Gastrocnemius medialis (tissue), 4 donors: ENCODE data around the gene PNMA1. TPM values are rescaled to one million over a fixed set of nuclear protein-coding genes. Genes with fewer than 3 reads are reported as not detected.
A peak's percentile ranks its signal among the peaks of the same experiment; 100 is the strongest.

ENCODE experiments used
- ATAC-seq, 2 donors: fragments of 150-250 bp; one replicate each; pipeline ENCODE4 v1.9.1; 2016
- DNase-seq, 2 donors: peaks; one replicate each; pipeline ENCODE4 v3.0.0-alpha.2; 2019
- H3K27ac ChIP-seq, 4 donors: fragments of 200-600 bp; sonication (generic); 1 replicate in 1 of 4; 2 replicates in 3 of 4; pipeline ENCODE4 v1.5.1; 2016 to 2018; ENCODE audit warnings: mild to moderate bottlenecking in 2 of 4, moderate library complexity in 1 of 4
- H3K27me3 ChIP-seq, 3 donors: fragments of 200-600 bp; sonication (generic) in 2 of 3; 1 replicate in 1 of 3; 2 replicates in 2 of 3; pipeline versions ENCODE4 v1.5.1 to v1.6.0; 2016 to 2019; ENCODE audit warnings: mild to moderate bottlenecking in 1 of 3, moderate library complexity in 1 of 3
- H3K36me3 ChIP-seq, 2 donors: fragments of 200-600 bp; sonication (generic) in 1 of 2; one replicate each; pipeline ENCODE4 v1.5.1; 2017 to 2018
- H3K4me1 ChIP-seq, 2 donors: fragments of 200-600 bp; sonication (generic) in 1 of 2; one replicate each; pipeline ENCODE4 v1.5.1; 2016 to 2017; ENCODE audit warnings: mild to moderate bottlenecking in 2 of 2
- H3K4me3 ChIP-seq, 4 donors: fragments of 200-600 bp; sonication (generic) in 3 of 4; 1 replicate in 1 of 4; 2 replicates in 3 of 4; pipeline ENCODE4 v1.5.1; 2016 to 2019; ENCODE audit warnings: mild to moderate bottlenecking in 2 of 4
- H3K9me3 ChIP-seq, 3 donors: fragments of 200-600 bp; sonication (generic) in 2 of 3; 1 replicate in 1 of 3; 2 replicates in 2 of 3; pipeline ENCODE4 v1.5.1; 2016 to 2019
- CTCF ChIP-seq, 5 experiments: fragments of 450-650 bp in 3 of 5; fragments of 200-600 bp in 2 of 5; sonication (generic) in 2 of 5; IDR thresholded peaks in 4 of 5; conservative IDR thresholded peaks in 1 of 5; 1 replicate in 4 of 5; 2 replicates in 1 of 5; pipeline ENCODE4 v1.5.1; 2016 to 2019; ENCODE audit warnings: antibody characterized with exemption in 5 of 5, mild to moderate bottlenecking in 3 of 5, moderate library complexity in 3 of 5
- POLR2A ChIP-seq, 2 donors: fragments of 450-650 bp; IDR thresholded peaks; one replicate each; pipeline ENCODE4 v1.6.1; 2017; ENCODE audit warnings: antibody characterized with exemption in 2 of 2, mild to moderate bottlenecking in 2 of 2, moderate library complexity in 2 of 2
- in situ Hi-C, 4 donors: fragments of 200-750 bp; cut with MboI; loops; one replicate each; pipeline versions ENCODE4 v1.15.0 to v1.8.0; 2017; ENCODE audit warnings: low sequenced_read_pairs in 4 of 4
- intact Hi-C: fragments of 100-400 bp; cut with DNase I; formaldehyde crosslinking; loops from one replicate; pipeline ENCODE4 v1.15.1; 2023; ENCODE audit warnings: low total_unique reads
- total RNA-seq, 4 donors: library from RNA; depleted of rRNA; stranded (reverse); fragments of >200 nt; gene quantifications; one replicate each; pipeline versions ENCODE4 v1.1.0 to v1.2.3, GENCODE V29; 2016

Gene PNMA1
- total RNA-seq, 4 donors from 2014 or later = 7.6 to 18.5 (median 8.8) TPM

GRCh38 chr14:73746520-73747378, 32.6 kb upstream of the PNMA1 start:
- Histone ChIP-seq H3K4me3 (no peak overlapping the region), H3K36me3 (no peaks in the 10 kb centered on the region), H3K27ac (peak overlapping the region; percentile 71 to 85 (median 80)), H3K27me3 (no peaks in the 10 kb centered on the region), H3K4me1 (peaks cover 93 to 100% of the 10 kb centered on the region in 2 donors), H3K9me3 (no peaks in the 10 kb centered on the region)
- TF ChIP-seq CTCF (IDR thresholded peaks at IDR 0.05 in 4 of 5, conservative IDR thresholded peaks at IDR 0.05 in 1 of 5) (peak in 3 of 5 experiments; percentile 18 to 29 (median 20)), POLR2A (IDR thresholded peaks at IDR 0.05) (no peak)
- DNase-seq (no peak), ATAC-seq (no peak)
- intact Hi-C loops = no loop called here
- in situ Hi-C loops = loop anchor here in 1 of 4 donors (10.0 kb wide), 1 partner anchor 48 kb away; no protein-coding TSS in a partner anchor

GRCh38 chr14:73745571-73746519, 31.7 kb upstream of the PNMA1 start:
- in situ Hi-C loops = loop anchor here in 1 of 4 donors (10.0 kb wide), 1 partner anchor 49 kb away; no protein-coding TSS in a partner anchor
- Histone ChIP-seq H3K27ac (peak overlapping the region; percentile 71 to 85 (median 80)), H3K4me1 (peaks cover 93 to 100% of the 10 kb centered on the region in 2 donors), H3K4me3 (no peak overlapping the region), H3K9me3 (no peaks in the 10 kb centered on the region), H3K27me3 (no peaks in the 10 kb centered on the region), H3K36me3 (no peaks in the 10 kb centered on the region)
- intact Hi-C loops = no loop called here
- DNase-seq (no peak), ATAC-seq (no peak)
- TF ChIP-seq CTCF (IDR thresholded peaks at IDR 0.05 in 4 of 5, conservative IDR thresholded peaks at IDR 0.05 in 1 of 5) = no peak
- TF ChIP-seq POLR2A (IDR thresholded peaks at IDR 0.05) = no peak

DNA sequence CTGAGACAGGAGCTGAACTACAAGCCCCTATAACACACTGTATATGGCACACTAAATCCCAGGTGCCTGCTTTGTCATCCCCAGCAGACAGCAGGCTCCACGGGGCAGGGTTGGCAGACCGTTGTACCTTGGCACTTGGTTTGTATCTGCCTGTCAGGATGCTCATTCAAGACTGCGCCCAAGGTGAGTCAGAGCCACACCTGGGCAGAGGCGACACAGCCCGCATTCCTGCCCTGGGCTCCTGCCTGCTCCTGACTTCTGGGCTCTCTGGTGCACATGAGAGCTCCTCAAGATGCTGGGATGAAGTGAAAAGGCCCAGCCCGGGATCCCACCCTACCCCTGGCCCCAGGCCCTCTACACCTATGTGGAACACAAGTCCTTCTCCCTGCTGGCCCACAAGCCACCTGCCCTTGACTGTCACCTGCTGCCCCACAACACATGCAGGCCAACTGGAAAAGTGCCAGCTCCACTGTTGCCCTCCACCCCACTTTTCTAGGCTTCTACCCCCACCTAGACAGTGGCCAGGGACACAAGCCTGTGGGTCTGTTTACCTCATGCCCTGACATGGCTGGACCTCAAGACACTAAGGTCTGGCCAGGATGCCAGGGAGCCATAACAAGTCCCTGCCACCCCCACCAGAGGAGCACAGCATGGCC, 30.8 kb upstream of the PNMA1 start:
- Histone ChIP-seq H3K4me1 (peaks cover 93 to 100% of the 10 kb centered on the region in 2 donors), H3K27ac (peak overlapping the region; percentile 71 to 85 (median 80)), H3K36me3 (no peaks in the 10 kb centered on the region), H3K27me3 (no peaks in the 10 kb centered on the region), H3K4me3 (no peak overlapping the region), H3K9me3 (no peaks in the 10 kb centered on the region)
- no peak for TF ChIP-seq CTCF (IDR thresholded peaks at IDR 0.05 in 4 of 5, conservative IDR thresholded peaks at IDR 0.05 in 1 of 5)
- no peak for TF ChIP-seq POLR2A (IDR thresholded peaks at IDR 0.05)
- DNase-seq = peak in 1 of 2 donors; percentile 58
- intact Hi-C loops (no loop called here), in situ Hi-C loops (loop anchor here in 1 of 4 donors (10.0 kb wide), 1 partner anchor 50 kb away; no protein-coding TSS in a partner anchor)
- ATAC-seq = peak; percentile 25 to 28

- peak overlapping the region; percentile 71 to 85 (median 80) for H3K27ac ChIP-seq
- intact Hi-C loops = no loop called here
- ATAC-seq (peak in 1 of 2 donors; percentile 26), DNase-seq (no peak)
- no peak overlapping the region for H3K4me3 ChIP-seq
- TF ChIP-seq POLR2A (IDR thresholded peaks at IDR 0.05) = no peak
- TF ChIP-seq CTCF (IDR thresholded peaks at IDR 0.05 in 4 of 5, conservative IDR thresholded peaks at IDR 0.05 in 1 of 5) = no peak
- H3K36me3 ChIP-seq = no peaks in the 10 kb centered on the region
- H3K9me3 ChIP-seq = no peaks in the 10 kb centered on the region
- peaks cover 94 to 100% of the 10 kb centered on the region in 2 donors for H3K4me1 ChIP-seq
- in situ Hi-C loops = loop anchor here in 1 of 4 donors (10.0 kb wide), 1 partner anchor 50 kb away; no protein-coding TSS in a partner anchor
- H3K27me3 ChIP-seq = no peaks in the 10 kb centered on the region
Observed at GRCh38 chr14:73744175-73744867, 30.1 kb upstream of the PNMA1 start.
